ENCODE measurements around the gene MOCS3. TPM values are rescaled to one million over a fixed set of nuclear protein-coding genes. Genes with fewer than 3 reads are reported as not detected.

The MOCS3 gene
- total RNA-seq, 1 donor, result 10.5 TPM

DNA sequence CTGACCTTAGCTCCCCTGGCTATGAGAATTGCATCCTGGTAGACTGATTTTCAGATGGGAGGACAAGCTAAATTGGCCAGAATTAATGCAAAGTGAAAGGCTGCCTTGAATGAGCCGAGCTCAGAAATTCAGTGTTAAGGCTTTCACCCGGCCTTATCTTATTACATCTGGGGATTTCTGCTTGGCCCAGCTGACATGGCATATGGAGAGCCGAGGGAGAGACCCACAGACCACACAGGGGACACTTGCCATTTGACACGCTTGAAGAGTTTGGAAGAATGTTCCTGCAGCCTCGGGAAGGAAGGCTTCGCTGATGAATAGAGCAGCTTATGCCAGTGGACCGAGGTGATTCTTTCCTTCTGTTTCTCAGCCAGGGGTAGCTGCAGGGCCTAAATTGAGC lies 9.0 kb downstream of the MOCS3 start:
- no peak for DNase-seq (ENCODE audit: insufficient read length, low spot score, missing footprints)
- peak overlapping the region; percentile 18 for H3K4me2 ChIP-seq (ENCODE audit: insufficient read depth, low read length)

DNA sequence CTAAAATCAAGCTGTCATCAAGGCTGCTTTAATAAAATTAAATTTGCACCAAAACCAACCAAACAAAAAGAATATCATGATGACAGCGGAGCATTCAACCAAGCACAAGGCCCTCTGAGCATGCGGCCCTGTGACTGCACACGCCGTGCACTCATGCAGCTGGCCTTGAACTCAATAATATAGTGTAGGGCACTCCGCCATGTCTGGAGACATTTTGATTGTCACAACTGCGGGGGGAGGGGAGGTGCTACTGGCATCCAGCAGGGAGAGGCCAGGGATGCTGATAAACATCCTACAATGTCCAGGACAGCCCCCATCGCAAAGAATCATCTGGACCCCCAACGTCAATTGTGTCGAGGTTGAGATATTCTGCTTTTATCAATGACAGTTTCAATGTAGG lies 9.7 kb downstream of the MOCS3 start:
- H3K4me2 ChIP-seq (ENCODE audit: insufficient read depth, low read length), result no peak overlapping the region
- H3K4me3 ChIP-seq (ENCODE audit: insufficient read depth, low read length), result no peak overlapping the region
- peaks cover 3% of the 10 kb centered on the region for H3K27me3 ChIP-seq (ENCODE audit: insufficient read depth, low read length)
- no peak overlapping the region for H2AFZ ChIP-seq (ENCODE audit: low read length)
- no peak for DNase-seq (ENCODE audit: insufficient read length, low spot score, missing footprints)
- no peak for TF ChIP-seq CTCF (IDR thresholded peaks at IDR 0.05; ENCODE audit: extremely low read depth, low read depth, low read length)
- H3K36me3 ChIP-seq (ENCODE audit: insufficient read depth, low read length), result no peaks in the 10 kb centered on the region
- H3K27ac ChIP-seq (ENCODE audit: low read depth, low read length), result no peak overlapping the region
- H3K79me2 ChIP-seq (ENCODE audit: insufficient read depth, low read length), result no peaks in the 10 kb centered on the region
- no peaks in the 10 kb centered on the region for H3K4me1 ChIP-seq (ENCODE audit: insufficient read depth, low read length)
- H4K20me1 ChIP-seq (ENCODE audit: insufficient read depth, low read length), result no peaks in the 10 kb centered on the region
- H3K9me3 ChIP-seq (ENCODE audit: low read depth, low read length), result no peaks in the 10 kb centered on the region

More for the DNA sequence above, 9.0 kb downstream of the MOCS3 start:
- Histone ChIP-seq H3K4me1 (ENCODE audit: insufficient read depth, low read length) (no peaks in the 10 kb centered on the region), H3K4me3 (ENCODE audit: insufficient read depth, low read length) (no peak overlapping the region), H3K36me3 (ENCODE audit: insufficient read depth, low read length) (no peaks in the 10 kb centered on the region), H3K27me3 (ENCODE audit: insufficient read depth, low read length) (peaks cover 3% of the 10 kb centered on the region), H3K27ac (ENCODE audit: low read depth, low read length) (no peak overlapping the region), H4K20me1 (ENCODE audit: insufficient read depth, low read length) (no peaks in the 10 kb centered on the region), H3K79me2 (ENCODE audit: insufficient read depth, low read length) (no peaks in the 10 kb centered on the region), H2AFZ (ENCODE audit: low read length) (peak overlapping the region; percentile 81), H3K9me3 (ENCODE audit: low read depth, low read length) (no peaks in the 10 kb centered on the region)
- TF ChIP-seq CTCF (IDR thresholded peaks at IDR 0.05; ENCODE audit: extremely low read depth, low read depth, low read length), result no peak

DNA sequence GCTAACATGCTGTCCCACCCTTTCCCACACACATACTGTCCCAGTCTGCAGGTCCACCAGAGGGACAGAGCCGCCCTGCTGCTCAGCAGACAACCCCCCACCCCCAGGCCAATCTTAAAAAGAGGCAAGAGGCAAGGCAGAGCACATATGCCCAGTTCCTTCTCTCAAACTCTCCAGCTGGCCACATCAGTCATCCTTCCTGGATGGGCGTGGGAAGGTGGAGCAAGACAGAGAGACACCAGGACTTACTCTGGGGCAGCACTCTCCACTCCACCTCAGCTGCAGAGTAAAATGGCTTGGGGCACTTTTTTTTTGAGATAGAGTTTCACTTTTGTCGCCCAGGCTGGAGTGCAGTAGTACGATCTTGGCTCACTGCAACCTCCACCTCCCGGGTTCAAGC lies 10.8 kb downstream of the MOCS3 start:
- no peaks in the 10 kb centered on the region for H3K9me3 ChIP-seq (ENCODE audit: low read depth, low read length)
- H3K4me1 ChIP-seq (ENCODE audit: insufficient read depth, low read length), result no peaks in the 10 kb centered on the region
- no peak overlapping the region for H3K4me2 ChIP-seq (ENCODE audit: insufficient read depth, low read length)
- H3K79me2 ChIP-seq (ENCODE audit: insufficient read depth, low read length), result no peaks in the 10 kb centered on the region
- H3K4me3 ChIP-seq (ENCODE audit: insufficient read depth, low read length), result no peak overlapping the region
- H2AFZ ChIP-seq (ENCODE audit: low read length), result no peak overlapping the region
- H4K20me1 ChIP-seq (ENCODE audit: insufficient read depth, low read length), result no peaks in the 10 kb centered on the region
- no peak for TF ChIP-seq CTCF (IDR thresholded peaks at IDR 0.05; ENCODE audit: extremely low read depth, low read depth, low read length)
- no peaks in the 10 kb centered on the region for H3K36me3 ChIP-seq (ENCODE audit: insufficient read depth, low read length)
- DNase-seq (ENCODE audit: insufficient read length, low spot score, missing footprints), result no peak
- peaks cover 3% of the 10 kb centered on the region for H3K27me3 ChIP-seq (ENCODE audit: insufficient read depth, low read length)
- no peak overlapping the region for H3K27ac ChIP-seq (ENCODE audit: low read depth, low read length)

- Histone ChIP-seq H3K4me3 (ENCODE audit: insufficient read depth, low read length) (no peak overlapping the region), H3K79me2 (ENCODE audit: insufficient read depth, low read length) (no peaks in the 10 kb centered on the region), H3K4me1 (ENCODE audit: insufficient read depth, low read length) (no peaks in the 10 kb centered on the region), H3K27ac (ENCODE audit: low read depth, low read length) (no peak overlapping the region), H3K9me3 (ENCODE audit: low read depth, low read length) (no peaks in the 10 kb centered on the region), H4K20me1 (ENCODE audit: insufficient read depth, low read length) (no peaks in the 10 kb centered on the region), H2AFZ (ENCODE audit: low read length) (no peak overlapping the region), H3K36me3 (ENCODE audit: insufficient read depth, low read length) (no peaks in the 10 kb centered on the region), H3K27me3 (ENCODE audit: insufficient read depth, low read length) (peaks cover 3% of the 10 kb centered on the region), H3K4me2 (ENCODE audit: insufficient read depth, low read length) (no peak overlapping the region)
- no peak for DNase-seq (ENCODE audit: insufficient read length, low spot score, missing footprints)
- TF ChIP-seq CTCF (IDR thresholded peaks at IDR 0.05; ENCODE audit: extremely low read depth, low read depth, low read length), result no peak
These were observed 11.3 kb downstream of the MOCS3 start for GRCh38 chr20:50969912-50970311.
